A549 (cell line): Measurements from ENCODE around the gene LMNA.

Source experiments
- CEBPB ChIP-seq, 2 experiments: fragments of >200 bp in 1 of 2; sonication (Bioruptor Twin) in 1 of 2; formaldehyde crosslinking in 1 of 2; IDR thresholded peaks; 2 replicates each; pipeline ENCODE4 v1.6.1; 2012 to 2016
- CHD2 ChIP-seq: fragments of 150-350 bp; IDR thresholded peaks from 2 replicates; pipeline ENCODE4 v1.6.1; 2014; ENCODE audit warnings: low read length; ENCODE audit not compliant: partially characterized antibody
- CTCF ChIP-seq: fragments of >200 bp; sonication (Bioruptor Twin); formaldehyde crosslinking; IDR thresholded peaks from 3 replicates; pipeline ENCODE4 v1.5.1; 2016
- EHMT2 ChIP-seq: fragments of 200-600 bp; sonication (generic); IDR thresholded peaks from 2 replicates; pipeline ENCODE4 v1.6.1; 2016; ENCODE audit warnings: antibody characterized with exemption, low read depth, mild to moderate bottlenecking, moderate library complexity
- HDAC2 ChIP-seq: fragments of 200-600 bp; sonication (generic); IDR thresholded peaks from 2 replicates; pipeline ENCODE4 v1.6.1; 2016
- KDM1A ChIP-seq: fragments of 200-600 bp; sonication (generic); IDR thresholded peaks from 2 replicates; pipeline ENCODE4 v1.6.1; 2016; ENCODE audit warnings: low read depth, mild to moderate bottlenecking
- PHF8 ChIP-seq: fragments of 200-600 bp; sonication (generic); IDR thresholded peaks from 2 replicates; pipeline ENCODE4 v1.6.1; 2016; ENCODE audit warnings: low read depth, mild to moderate bottlenecking, antibody characterized with exemption, moderate library complexity, borderline replicate concordance
- POLR2A ChIP-seq: IDR thresholded peaks from 2 replicates; pipeline ENCODE4 v1.6.1; 2012; ENCODE audit warnings: mild to moderate bottlenecking, low read length
- REST ChIP-seq: fragments of 200-600 bp; sonication (generic); IDR thresholded peaks from 2 replicates; pipeline ENCODE4 v1.6.1; 2016; ENCODE audit warnings: antibody characterized with exemption, mild to moderate bottlenecking, moderate library complexity
- SMC3 ChIP-seq: fragments of >200 bp; sonication (Bioruptor Twin); formaldehyde crosslinking; IDR thresholded peaks from 3 replicates; pipeline ENCODE4 v1.6.1; 2018; ENCODE audit warnings: inconsistent platforms
- TF ChIP-seq, protein P1 (sequence below): fragments of 150-350 bp; IDR thresholded peaks from 2 replicates; pipeline ENCODE4 v1.6.1; 2014; ENCODE audit warnings: low read depth, mild to moderate bottlenecking, low read length

- TF ChIP-seq REST (no peak), PHF8 (no peak), HDAC2 (no peak), CTCF (no peak), CHD2 (no peak), SMC3 (no peak), CEBPB (IDR thresholded peaks at IDR 0.05) (no peak), KDM1A (no peak), POLR2A (no peak), EHMT2 (no peak)
- TF ChIP-seq, protein P1, sequence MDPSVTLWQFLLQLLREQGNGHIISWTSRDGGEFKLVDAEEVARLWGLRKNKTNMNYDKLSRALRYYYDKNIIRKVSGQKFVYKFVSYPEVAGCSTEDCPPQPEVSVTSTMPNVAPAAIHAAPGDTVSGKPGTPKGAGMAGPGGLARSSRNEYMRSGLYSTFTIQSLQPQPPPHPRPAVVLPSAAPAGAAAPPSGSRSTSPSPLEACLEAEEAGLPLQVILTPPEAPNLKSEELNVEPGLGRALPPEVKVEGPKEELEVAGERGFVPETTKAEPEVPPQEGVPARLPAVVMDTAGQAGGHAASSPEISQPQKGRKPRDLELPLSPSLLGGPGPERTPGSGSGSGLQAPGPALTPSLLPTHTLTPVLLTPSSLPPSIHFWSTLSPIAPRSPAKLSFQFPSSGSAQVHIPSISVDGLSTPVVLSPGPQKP = no peak
Observed at GRCh38 chr1:156101880-156102279, 12.6 kb upstream of the LMNA start.
